GM18520 (cell line): Measurements from ENCODE around the gene ITGB2.

Source experiments
- ATAC-seq: cut with Tn5 transposase; IDR thresholded peaks from one replicate; pipeline ENCODE4 v1.9.1; 2021; ENCODE audit not compliant: unreplicated experiment

Gene ITGB2

GRCh38 chr21:44920694-44921604, at the start of gene ITGB2:
Gene ITGB2, minus strand, starts transcription at chr21:44920899. Its CDS starts 10,117 bp downstream, at chr21:44910782.
- no peak for ATAC-seq

DNA sequence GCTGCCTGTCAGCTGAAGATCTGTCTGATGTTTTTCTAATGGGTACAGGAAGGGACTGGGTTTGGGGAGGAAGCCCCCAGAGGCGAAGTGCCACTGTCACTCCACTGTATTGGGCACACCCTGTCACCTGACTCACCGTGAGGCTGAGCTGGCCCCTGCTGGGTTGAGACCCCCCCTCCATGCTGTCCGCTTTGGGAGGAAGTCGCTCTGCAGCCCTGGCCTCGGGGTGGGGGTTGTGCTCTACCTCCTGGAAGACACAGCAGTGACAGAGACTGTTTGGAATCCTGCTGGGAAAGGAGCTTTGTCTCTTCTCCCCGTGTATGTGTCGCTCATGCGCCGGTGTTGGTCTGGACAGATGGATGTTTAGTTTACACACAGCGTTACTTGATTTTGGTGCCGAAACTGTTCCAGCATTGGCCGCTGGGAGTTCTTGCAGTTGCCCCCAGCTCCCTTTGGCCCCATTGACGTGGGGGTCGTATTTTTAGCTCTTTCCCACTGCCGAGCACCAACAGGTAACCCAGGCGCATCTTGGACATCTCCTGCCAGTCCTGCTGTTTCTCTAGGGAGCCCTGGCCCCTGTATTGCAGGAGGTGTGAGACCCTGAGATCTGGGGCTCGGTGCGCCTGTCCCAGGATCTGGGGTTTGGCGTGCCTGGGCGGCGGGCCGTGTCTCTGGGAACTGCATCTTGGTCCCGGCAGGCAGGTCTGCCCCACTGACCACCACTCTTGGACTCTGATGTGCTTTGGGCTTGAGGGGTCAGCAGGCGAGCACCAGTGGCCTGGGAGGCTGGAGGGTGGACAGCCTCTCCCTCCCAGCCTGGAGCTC, 49.4 kb upstream of the ITGB2 start:
- ATAC-seq = no peak

DNA sequence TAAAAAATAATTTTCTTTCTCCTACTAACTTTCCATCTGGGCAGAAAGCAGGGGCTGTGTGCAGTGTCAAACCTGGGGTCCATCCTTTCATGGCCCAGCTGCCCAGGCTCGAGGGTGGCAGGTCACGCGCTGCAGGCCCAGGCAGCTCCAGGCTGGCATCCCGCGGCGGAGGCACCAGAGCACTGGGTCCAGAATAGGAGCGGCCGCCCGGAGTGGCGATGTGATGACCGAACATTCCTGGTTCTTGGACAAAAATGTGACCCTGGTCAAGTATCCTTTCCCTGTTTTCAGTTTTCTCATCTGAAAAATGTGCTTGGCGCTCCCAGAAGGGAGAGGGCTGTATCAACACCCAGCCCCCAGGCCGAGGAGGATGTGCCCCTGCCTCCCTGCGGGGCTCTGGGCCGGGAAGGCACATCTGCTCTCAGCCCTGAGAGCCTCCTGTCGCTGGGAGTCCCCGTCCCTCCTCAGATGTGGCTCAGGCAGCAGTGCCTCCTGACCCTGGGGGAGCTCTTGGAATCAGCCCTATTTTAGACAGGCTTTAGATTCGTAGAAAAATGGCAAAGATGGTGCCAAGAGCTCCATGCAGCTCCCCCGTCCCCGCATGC, 48.5 kb upstream of the ITGB2 start:
- ATAC-seq = no peak

GRCh38 chr21:44967082-44968047, 46.7 kb upstream of the ITGB2 start:
- no peak for ATAC-seq

DNA sequence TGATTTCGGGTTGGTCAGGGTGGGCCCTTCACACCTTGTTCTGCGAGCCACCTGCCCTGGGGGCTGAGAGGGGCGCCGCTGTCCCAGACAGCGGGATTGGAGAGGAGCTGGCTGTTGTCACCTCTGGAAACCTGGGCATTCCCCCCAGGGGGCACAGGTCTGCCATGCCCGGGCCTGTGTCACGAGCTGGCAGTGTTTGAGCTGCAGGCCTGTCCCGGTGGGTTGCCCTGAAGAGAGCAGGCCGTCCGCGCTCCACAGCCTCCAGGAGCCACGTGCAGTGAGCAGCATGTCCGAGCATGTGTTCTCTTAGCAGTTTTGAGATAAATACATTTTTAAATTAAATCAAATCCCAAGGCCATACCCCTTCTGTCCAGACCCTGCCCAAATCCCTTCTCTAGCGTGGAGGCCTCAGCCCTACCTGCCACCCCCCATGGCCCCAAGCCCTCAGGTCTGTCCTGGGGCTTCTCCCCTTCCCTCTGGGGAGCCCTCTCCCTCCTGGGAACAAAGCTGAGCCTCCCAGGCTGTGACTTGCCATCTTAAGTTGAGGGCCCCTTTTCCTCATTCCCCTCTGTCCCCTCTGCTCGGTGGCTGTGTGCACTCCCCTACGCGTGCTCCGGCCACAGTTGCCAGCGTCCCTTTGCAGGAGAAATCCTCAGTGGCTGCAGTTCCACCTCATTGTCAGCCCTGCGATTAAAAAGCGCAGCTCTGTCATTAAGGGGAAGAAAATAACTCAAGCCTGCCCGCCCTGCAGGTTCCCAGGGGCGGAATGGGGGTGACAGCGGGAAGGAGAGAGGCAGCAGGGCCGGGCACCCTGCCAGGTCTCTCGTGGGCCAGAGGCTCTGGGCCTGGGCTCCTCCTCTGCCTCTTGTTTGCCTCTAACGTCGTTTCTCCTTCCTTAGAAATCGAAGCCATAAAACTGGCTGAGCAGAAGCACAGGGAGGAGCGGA, 45.7 kb upstream of the ITGB2 start:
- no peak for ATAC-seq

DNA sequence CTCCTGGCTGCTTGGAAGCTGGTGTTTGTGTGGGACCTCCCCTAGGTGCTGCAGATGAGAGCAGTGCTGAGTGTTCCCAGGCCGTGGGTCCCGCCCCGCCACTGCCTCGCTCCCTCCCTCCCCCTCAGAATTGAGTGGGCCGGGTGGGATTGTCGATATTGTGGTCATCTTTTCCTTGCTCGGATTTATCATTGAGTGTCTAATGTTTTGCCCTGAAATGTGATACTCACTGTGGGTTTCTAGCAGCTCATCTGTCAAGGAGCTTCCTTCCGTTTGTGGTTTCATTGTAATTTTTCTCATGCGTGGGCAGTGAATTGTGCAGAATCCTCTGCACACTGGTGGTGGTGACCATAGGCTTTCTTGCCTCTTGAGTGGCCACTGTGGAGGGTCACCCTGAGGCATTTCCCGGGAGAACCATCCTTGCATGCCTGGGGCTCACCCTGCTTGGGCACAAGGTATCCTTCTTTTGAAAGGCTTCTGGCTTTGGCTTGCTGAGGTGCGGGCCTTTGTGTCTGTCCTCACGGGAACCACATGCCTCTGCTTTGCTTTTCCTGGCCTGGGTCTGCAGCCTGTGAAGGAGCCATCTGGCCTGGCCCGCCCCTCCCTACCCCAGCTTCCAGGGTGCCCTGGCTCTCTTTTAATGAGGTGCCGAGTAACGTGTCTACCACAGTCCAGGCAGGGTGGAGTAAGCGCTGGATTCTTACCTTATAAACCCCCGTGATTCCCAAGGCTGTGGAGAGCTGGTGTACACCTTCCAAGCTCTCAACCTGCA, 44.7 kb upstream of the ITGB2 start:
- ATAC-seq = no peak

DNA sequence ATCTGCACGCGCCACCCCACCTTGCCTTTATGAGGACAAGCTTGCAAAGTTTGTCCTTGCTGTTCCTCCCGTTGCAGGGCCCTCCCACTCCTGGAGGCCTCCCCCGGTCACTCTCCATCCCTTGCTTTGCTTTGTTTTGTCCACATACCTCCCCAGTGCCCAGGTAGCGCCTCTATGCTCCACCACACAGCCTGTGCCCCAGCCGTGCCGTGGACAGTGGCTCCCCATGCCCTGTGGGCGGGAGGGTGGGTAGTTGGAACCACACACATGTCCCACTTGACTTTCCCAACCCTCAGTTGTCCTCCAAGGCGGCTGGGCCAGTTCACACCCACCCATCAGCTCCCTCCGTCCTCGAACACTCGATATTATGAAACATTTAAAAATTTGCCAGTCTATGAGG, 43.7 kb upstream of the ITGB2 start:
- no peak for ATAC-seq

GRCh38 chr21:44962403-44962966, 41.8 kb upstream of the ITGB2 start:
- no peak for ATAC-seq

GRCh38 chr21:44960141-44961092, 39.7 kb upstream of the ITGB2 start:
- ATAC-seq = no peak

DNA sequence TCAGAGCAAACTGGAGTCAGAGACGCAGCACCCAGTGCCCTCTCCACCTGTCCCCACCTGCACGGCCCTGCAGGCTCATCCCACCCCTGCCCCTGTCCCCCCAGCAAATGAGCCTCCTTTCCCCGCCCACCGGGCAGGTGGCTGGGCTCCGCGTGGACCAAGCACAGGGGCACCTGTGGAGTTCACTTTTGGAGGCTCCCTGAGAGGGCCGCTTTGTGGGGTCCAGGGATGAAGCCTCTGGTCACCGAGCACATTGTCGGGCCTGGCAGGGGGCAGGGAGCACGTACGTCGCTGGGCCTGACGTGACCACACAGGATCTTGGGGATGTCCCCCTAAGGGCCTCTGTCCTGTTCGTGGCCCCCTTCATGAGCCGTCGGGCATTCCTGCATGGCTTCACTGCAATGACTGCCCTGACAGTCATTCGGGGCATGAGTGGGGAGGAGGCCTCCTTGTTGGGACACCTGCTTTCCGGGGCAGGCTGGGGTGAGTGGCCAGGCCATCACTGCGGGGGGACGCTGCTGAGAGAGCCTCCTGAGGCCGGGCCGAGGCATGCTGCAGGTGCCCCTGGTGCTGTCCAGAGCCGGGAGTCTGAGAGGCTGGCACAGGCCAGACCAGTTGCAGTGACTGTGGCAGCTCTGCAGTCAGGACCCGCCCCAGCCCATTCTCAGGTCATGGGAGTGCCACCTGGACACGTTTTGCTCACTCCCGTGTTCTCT, 38.8 kb upstream of the ITGB2 start:
- no peak for ATAC-seq

DNA sequence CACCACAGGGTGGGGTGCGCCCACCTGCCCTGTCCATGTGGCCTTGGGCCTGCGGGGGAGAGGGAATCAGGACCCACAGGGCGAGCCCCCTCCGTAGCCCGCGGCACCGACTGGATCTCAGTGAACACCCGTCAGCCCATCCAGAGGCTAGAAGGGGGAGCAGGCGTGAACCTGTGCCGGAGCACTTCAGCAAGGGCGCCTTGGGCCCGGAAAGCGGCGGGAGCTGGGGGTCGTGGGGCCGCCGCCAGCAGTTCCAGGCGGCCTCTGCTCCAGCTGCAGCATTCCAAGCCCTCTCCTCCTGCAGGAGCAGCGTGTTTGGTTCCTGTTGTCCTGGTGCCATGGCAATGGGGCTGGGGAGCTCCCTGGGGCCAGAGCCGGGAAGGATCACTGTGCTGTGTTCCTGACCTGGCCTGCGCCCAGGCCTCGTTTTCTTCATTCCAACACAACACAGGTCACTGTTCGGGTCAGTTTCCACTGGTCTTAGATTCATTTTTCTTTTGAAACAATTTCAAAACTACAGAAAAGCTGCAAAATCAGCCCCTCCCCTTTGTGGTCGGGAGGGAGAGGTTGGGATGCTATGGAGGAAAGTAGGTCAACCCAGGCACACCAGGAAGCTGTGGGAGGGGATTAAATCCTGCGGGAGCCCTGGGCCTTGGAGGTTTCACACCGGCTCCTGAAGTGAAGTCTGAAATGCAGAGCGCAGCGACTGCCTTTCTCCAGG, 37.9 kb upstream of the ITGB2 start:
- no peak for ATAC-seq

- no peak for ATAC-seq
These were observed 37.3 kb upstream of the ITGB2 start for GRCh38 chr21:44957901-44958451.

DNA sequence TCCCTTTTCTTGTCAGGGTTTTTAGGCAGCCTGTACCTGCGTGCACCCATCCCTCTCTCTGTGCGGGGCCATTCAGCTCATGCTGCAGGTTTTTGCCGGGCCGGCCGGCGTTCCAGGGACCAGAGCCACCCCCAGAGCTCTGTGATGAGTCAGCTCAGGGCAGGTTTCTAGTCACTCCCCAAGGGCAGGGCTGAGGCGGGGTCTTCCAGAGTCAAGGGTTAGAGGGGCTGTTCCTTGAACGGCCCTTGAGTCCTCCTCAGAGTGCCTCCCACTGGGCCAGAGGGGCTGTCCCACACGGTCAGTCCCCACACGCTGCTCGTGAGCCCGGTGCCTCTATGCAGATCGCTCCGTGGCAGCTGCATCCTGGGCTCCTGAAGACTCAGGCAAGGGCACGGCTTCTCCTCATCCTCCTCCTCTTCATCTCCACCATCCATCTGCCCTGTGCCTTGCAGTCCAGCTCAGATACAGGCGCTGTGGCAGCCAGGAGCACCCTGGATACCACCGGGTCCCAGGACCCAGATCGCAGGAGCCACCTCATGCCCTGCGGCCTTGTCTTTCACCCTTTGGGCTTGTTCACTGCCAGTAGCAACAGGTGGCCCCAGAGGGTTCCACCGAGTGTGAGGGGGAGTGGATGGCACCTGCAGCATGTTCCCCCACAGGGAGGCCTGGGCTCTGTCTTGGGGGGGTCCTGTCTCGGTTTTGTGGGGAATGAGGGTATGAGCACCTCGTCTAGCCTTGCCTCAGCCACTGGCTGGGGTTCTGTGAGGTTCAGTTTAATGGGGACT, 36.5 kb upstream of the ITGB2 start:
- ATAC-seq = no peak

DNA sequence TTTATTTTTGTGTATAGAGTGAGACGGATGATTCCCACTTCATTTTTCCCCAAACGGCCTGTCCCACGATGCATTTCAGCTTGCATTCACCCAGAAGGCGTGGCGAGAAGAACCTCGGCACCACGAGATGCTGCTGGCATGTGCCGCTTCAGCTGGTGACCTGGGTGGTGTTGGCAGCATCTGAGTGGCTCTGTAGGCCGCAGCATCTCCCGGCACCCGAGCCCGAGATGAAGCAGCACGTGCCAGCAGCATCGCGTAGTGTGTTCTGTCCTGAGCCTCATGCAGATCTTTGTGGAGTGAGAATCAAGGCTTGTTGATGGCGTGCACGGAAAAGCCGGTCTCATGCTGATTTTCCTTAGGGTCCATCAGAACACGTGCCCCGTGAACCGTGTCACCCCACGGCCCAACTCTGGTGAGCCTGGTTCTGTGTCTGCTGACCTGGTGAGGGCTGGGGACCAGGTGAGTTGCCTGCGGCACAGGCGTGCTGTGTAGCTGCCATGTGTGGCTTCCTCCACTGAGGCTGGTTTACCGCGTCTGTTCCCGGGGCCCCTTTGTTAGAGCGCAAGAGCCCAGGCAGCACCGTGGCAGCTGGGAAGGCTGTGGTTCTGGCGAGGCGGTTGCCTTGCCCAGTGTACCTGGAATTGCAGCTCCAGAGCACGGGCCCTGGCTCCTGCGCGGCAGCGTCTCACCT, 35.8 kb upstream of the ITGB2 start:
- ATAC-seq = no peak
